HG02885 (cell line): Measurements from ENCODE around the gene RIBC1.
A peak's percentile ranks its signal among the peaks of the same experiment; 100 is the strongest.
"Not testable (repeated sequence)": the region's sequence is repeated elsewhere in the genome, so short reads cannot be mapped to it uniquely, and the experiment has no call there.

Experiments used
- ATAC-seq: cut with Tn5 transposase; IDR thresholded peaks from one replicate; pipeline ENCODE4 v1.9.1; 2021; ENCODE audit warnings: mild to moderate bottlenecking; ENCODE audit not compliant: unreplicated experiment, poor library complexity

Gene RIBC1

DNA sequence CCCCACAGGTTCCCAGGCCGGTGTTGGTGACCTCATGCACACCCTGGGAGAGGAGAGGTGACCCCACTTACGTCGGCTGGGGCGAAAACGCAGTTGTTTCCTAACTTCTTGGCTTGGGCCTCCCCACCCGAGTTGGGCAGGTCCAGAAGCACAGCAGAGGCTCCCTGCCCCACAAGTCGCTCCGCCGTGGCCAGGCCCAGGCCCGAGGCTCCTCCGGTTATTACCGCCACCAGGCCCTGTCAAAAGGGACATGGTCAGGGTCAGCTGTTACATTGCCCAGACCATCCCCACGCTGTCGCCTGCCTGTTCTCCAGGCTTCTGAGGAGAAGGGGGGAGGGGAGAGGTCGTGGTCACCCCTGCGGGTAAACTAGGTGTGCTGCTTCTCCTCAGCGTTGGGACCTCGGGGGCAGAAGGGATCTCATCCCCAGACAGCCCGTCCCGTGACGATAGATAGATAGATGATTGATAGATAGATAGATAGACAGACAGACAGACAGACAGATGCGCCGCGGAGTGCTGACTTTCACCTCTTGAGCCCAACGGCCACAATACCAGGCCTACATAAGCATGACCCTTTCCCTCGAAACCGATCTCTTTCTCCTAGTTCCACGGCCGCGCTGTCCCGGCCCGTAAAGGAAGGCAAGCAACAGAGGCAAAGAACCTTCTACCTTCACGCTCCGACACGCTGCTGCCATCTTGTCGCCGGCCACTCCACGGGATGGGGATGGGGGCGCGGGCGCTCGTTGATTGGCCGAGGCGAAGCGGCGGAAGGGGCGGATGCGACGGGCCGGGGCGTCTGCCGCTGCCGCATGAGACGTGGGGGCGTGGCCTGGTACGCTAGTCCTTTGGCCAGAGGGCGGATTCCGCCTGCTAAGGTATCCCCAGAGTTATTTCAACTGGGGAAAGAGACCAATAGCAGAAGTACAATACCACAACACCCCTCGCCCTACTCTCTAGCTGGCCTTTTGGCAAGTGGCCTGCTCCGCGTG is 11.3 kb downstream of the RIBC1 start, which contains the start of gene HSD17B10:
HSD17B10 (minus strand) TSS at position 720 of the 989 bp plus-strand sequence; CDS start at position 695, 25 bp downstream.
- peak; percentile 89 for ATAC-seq

DNA sequence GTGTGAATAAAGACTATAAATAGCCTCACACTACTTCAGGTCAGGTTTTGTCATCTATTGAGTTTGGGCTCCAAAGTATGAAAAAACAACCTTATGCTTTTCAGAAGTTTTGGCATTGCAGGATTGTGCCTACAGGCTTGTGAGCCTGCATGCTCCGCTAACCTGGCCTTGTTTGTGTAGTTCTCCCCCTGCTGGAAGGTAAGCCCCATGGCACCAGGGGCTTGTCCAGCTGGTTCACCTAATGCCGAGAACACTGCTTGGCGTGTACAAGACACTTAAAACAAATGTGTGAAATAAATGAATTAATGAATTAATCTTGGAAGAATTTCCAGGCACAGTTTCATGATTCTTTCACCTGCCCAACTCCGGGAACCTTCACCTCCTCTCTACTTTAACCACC is 13.3 kb downstream of the RIBC1 start:
- peak; percentile 77 for ATAC-seq

DNA sequence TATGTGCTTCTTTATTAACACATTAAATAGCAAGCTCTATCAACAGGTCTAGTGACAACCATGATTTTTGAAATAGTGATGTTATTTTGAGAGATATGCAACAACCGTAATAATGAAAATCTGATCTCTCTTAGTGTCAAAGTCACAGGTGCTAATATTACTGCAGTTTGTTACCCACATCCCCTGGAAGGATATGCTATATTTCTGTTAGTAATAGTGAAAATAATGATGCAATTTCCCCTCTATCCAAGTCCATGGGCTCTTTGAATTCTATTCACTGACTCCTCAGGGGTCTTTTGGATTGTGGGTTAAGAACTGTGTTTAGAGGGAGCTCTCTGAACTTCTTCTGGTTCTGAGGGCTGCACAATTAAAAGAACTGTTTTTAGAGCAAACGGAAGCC is 14.5 kb downstream of the RIBC1 start:
- no peak for ATAC-seq

- ATAC-seq = no peak
These were observed 15.6 kb downstream of the RIBC1 start for GRCh38 chrX:53438174-53438831.

DNA sequence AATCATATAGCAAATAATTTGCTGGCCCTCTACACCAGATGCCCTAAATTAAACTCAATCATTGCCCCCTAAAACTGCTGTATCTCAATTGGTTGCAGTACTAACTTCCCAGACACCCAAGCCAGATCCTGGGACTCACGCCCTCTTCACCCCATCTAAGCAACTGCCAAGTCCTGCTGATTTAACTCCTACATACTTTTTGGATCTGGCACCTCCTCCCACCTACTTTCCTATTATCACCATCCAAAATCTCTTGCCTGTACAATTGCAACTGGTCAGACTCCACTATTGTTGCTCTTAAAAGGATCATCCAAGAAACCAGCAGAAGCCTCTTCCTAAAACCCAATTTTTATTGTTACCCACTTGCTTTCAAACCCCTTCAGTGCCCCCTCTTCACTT is 16.2 kb downstream of the RIBC1 start:
- ATAC-seq = no peak

- ATAC-seq = no peak
These were observed 17.4 kb downstream of the RIBC1 start for GRCh38 chrX:53440101-53440500.

- no peak for ATAC-seq
These were observed 18.2 kb downstream of the RIBC1 start for GRCh38 chrX:53440621-53441517.

- ATAC-seq = peak; percentile 82
These were observed 19.1 kb downstream of the RIBC1 start for GRCh38 chrX:53441531-53442321.

GRCh38 chrX:53442322-53442631 is 19.6 kb downstream of the RIBC1 start:
- ATAC-seq = no peak

- peak; percentile 36 for ATAC-seq
These were observed 23.3 kb downstream of the RIBC1 start for GRCh38 chrX:53445977-53446376.

GRCh38 chrX:53447441-53447840 is 24.8 kb downstream of the RIBC1 start:
- no peak for ATAC-seq

DNA sequence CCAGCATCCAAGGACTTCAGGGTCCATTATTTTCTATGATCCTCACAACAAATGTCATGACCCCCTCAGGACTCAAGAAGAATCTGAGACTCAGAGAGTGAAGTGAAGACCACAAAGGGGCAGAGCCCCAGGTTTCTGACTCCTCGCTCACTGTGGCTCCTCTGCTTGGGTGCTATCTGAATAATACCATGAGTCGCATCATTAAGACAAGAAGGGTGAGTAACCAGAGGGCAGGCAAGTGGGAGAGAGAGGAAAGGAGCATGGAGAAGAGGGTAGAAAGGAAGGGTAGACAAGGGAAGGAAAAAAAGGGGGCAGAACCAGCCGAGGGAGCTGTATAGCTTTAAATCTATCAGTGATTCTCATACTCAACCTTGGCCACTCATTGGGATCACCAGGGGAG is 27.0 kb downstream of the RIBC1 start:
- no peak for ATAC-seq

- no peak for ATAC-seq
These were observed 30.1 kb downstream of the RIBC1 start for GRCh38 chrX:53452812-53453211.

GRCh38 chrX:53456254-53456653 is 33.6 kb downstream of the RIBC1 start:
- no peak for ATAC-seq

GRCh38 chrX:53458082-53458481 is 35.4 kb downstream of the RIBC1 start:
- no peak for ATAC-seq

GRCh38 chrX:53468659-53469058 is 46.0 kb downstream of the RIBC1 start:
- ATAC-seq = not testable (repeated sequence)

DNA sequence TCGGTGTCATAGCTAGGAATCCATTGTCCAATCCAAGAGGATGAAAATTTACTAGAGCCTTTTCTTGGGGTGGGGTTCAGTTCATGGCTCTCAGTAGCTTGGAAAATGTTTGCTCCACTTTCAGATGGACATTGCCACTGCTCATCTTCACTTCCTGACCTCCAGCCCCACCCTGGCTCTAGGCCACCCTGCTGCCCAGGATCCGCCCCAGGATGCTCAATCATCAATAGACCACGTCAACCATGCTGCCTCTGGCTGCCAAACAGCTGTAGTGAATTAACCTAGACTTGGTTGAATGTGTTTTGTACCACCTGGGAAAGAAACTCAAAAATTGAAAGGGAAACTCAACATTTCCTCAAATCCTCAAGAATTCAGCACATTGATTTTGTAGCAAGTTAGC is 48.7 kb downstream of the RIBC1 start:
- no peak for ATAC-seq

GRCh38 chrX:53474707-53475106 is 52.0 kb downstream of the RIBC1 start:
- ATAC-seq = no peak

- no peak for ATAC-seq
These were observed 53.7 kb downstream of the RIBC1 start for GRCh38 chrX:53476371-53476770.

DNA sequence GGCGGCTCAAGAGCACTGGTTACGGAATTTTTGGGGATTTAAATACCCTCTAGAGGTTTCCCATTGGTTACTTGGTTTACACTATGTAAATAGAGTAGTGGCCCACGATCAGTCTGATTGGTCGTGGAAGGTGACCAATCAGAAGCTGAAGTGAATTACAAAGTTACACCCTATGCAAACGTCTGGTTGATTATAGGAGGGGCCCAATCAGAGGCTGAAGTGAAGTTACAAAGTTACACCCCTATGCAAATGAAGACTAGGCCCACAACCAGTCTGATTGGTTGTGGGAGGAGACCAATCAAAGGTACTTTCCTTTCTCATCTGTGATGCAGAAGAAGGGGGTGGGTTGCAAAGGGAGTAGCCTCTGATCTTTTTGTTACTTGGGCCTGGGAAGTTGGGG is 56.6 kb downstream of the RIBC1 start:
- no peak for ATAC-seq
